IPS DF 4.7 (cell line): Measurements from ENCODE around the gene ENTPD7.
"Not testable (repeated sequence)": the region's sequence is repeated elsewhere in the genome, so short reads cannot be mapped to it uniquely, and the experiment has no call there.

Experiments used
- DNase-seq: peaks from one replicate; pipeline ENCODE4 v3.0.0-alpha.2; 2013; ENCODE audit warnings: low spot score; ENCODE audit errors: extremely low read depth

The ENTPD7 gene

GRCh38 chr10:99659031-99659867 is at the start of gene ENTPD7:
Gene ENTPD7 (plus strand): TSS chr10:99659509. CDS start chr10:99659957, 448 bp downstream.
- DNase-seq, result peak; percentile 81

- DNase-seq, result no peak
Measured at GRCh38 chr10:99610221-99610620, 49.1 kb upstream of the ENTPD7 start.

- DNase-seq, result no peak
Measured at GRCh38 chr10:99611326-99611725, 48.0 kb upstream of the ENTPD7 start.

- DNase-seq, result no peak
Measured at GRCh38 chr10:99612167-99612831, 47.0 kb upstream of the ENTPD7 start.

- DNase-seq, result no peak
Measured at GRCh38 chr10:99615426-99615825, 43.9 kb upstream of the ENTPD7 start.

GRCh38 chr10:99617696-99618095 is 41.6 kb upstream of the ENTPD7 start:
- DNase-seq, result no peak

GRCh38 chr10:99619090-99619800 is 40.1 kb upstream of the ENTPD7 start:
- DNase-seq, result no peak

- DNase-seq, result peak; percentile 99
Measured at GRCh38 chr10:99619851-99620710, 39.2 kb upstream of the ENTPD7 start, which contains the start of gene SLC25A28. Gene SLC25A28 (minus strand): TSS chr10:99620439. CDS start chr10:99620335, 104 bp downstream.

GRCh38 chr10:99620711-99621453 is 38.4 kb upstream of the ENTPD7 start:
- DNase-seq, result no peak

- no peak for DNase-seq
Measured at GRCh38 chr10:99621454-99622251, 37.7 kb upstream of the ENTPD7 start.

- no peak for DNase-seq
Measured at GRCh38 chr10:99623919-99624318, 35.4 kb upstream of the ENTPD7 start.

GRCh38 chr10:99625124-99625523 is 34.2 kb upstream of the ENTPD7 start:
- not testable (repeated sequence) for DNase-seq

- DNase-seq, result no peak
Measured at GRCh38 chr10:99628923-99629624, 30.2 kb upstream of the ENTPD7 start.

GRCh38 chr10:99629625-99629978 is 29.7 kb upstream of the ENTPD7 start:
- no peak for DNase-seq

GRCh38 chr10:99630433-99630832 is 28.9 kb upstream of the ENTPD7 start:
- DNase-seq, result no peak

GRCh38 chr10:99630991-99631390 is 28.3 kb upstream of the ENTPD7 start:
- no peak for DNase-seq

GRCh38 chr10:99631496-99631895 is 27.8 kb upstream of the ENTPD7 start:
- DNase-seq, result no peak

GRCh38 chr10:99633832-99634231 is 25.5 kb upstream of the ENTPD7 start:
- no peak for DNase-seq

- no peak for DNase-seq
Measured at GRCh38 chr10:99647601-99648151, 11.6 kb upstream of the ENTPD7 start.
